Measurements from ENCODE around the gene TAF4B.

DNA sequence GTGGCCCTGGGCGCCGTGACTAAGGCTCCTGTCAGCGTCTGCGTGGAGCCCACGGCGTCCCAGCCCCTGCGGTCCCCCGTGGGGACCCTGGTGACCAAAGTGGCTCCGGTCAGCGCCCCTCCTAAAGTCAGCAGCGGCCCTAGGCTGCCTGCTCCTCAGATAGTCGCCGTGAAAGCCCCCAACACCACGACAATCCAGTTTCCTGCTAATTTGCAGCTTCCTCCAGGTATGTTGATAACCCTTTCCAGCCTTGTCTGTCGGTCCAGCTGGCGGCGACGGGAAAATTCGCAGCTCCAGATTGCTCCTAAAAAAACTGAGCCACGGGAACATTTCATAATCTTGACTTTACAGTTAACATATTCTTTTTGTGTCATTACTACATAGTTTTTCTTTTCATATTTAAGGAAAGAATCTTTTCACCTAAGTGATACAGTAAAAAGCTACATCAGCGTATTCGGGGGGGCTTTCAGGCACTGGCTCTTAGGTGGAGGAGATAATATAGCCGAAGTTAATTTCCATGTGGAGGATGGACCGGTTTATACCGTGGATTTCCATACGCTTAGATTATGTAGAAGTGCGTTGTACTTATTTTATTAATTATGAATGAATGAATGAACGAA, 916 bp downstream of the TAF4B start:
- TF ChIP-seq CTCF (IDR thresholded peaks at IDR 0.05; ENCODE audit: poor library complexity) (no peak), EZH2 (IDR thresholded peaks at IDR 0.05; ENCODE audit: borderline replicate concordance) (no peak)
